Mesodermal cell (in vitro differentiated cells): ENCODE results near the gene ACOX3.
"Not testable (repeated sequence)": the region's sequence is repeated elsewhere in the genome, so short reads cannot be mapped to it uniquely, and the experiment has no call there.

Experiments
- H3K27ac ChIP-seq: 2 replicates; pipeline ENCODE4 v1.7.0; 2013; ENCODE audit warnings: mild to moderate bottlenecking, low read depth, low read length, moderate library complexity; ENCODE audit not compliant: severe bottlenecking
- H3K36me3 ChIP-seq: 2 replicates; pipeline ENCODE4 v1.7.1; 2013; ENCODE audit warnings: mild to moderate bottlenecking, low read length, moderate library complexity; ENCODE audit not compliant: control insufficient read depth, insufficient read depth
- H3K4me1 ChIP-seq: one replicate; pipeline ENCODE4 v1.7.1; 2013; ENCODE audit warnings: mild to moderate bottlenecking, low read length; ENCODE audit not compliant: insufficient read depth, control insufficient read depth, poor library complexity, severe bottlenecking
- H3K4me3 ChIP-seq: 2 replicates; pipeline ENCODE4 v1.7.0; 2013; ENCODE audit warnings: low read length, control low read depth, mild to moderate bottlenecking; ENCODE audit not compliant: insufficient read depth, poor library complexity, severe bottlenecking; ENCODE audit errors: extremely low read depth
- H3K9me3 ChIP-seq: 2 replicates; pipeline ENCODE4 v1.7.1; 2013; ENCODE audit warnings: mild to moderate bottlenecking, low read length, moderate library complexity; ENCODE audit not compliant: control insufficient read depth
- WGBS, 2 experiments: methylation state at CpG; one replicate each; pipeline ENCODE4 v1.1.5; 2013; ENCODE audit warnings: missing lambda C conversion rate in 2 of 2; ENCODE audit not compliant: insufficient coverage in 2 of 2; 5-methylcytosine and 5-hydroxymethylcytosine counted together

ACOX3 gene

DNA sequence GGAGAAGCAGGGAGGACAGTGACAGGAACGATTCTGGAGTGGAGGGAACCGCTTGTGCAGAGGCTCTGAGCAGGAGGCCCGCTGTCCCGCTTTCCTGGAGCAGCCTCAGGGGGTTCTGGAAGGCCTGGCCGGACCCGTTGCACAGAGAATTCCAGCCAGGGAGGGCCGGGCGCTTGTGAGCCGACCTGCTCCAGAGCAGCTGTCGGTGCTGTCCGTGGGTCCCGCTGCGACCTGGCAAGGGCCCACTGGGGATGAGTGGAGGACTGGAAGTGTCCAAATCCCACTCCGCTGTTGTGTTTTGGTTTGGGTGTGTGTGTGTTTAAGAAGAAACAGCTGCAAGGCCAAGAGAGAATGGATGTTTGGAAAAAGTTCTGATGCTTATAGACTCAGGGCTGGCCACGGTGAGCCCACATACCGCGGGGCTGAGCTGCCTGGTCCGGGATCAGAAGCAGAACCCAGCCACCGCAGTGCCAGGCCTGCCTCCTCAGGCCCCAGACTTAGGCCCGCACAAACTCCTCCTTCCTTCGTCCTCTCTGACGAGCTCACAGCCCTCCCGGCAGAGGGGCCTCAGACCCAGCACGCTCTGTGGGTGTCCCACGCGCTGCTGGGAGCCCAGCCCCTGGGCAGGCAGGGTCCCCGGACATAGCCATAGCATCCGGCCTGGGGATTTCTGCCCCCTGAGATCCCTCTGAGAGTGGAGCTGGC, 97.1 kb downstream of the ACOX3 start:
- Histone ChIP-seq H3K9me3 (no peaks in the 10 kb centered on the region), H3K36me3 (no peaks in the 10 kb centered on the region), H3K27ac (no peak overlapping the region), H3K4me1 (no peaks in the 10 kb centered on the region), H3K4me3 (no peak overlapping the region)
- WGBS, 2 experiments: 93 to 94% methylated on average over 25 to 26 of the region's 28 CpGs

DNA sequence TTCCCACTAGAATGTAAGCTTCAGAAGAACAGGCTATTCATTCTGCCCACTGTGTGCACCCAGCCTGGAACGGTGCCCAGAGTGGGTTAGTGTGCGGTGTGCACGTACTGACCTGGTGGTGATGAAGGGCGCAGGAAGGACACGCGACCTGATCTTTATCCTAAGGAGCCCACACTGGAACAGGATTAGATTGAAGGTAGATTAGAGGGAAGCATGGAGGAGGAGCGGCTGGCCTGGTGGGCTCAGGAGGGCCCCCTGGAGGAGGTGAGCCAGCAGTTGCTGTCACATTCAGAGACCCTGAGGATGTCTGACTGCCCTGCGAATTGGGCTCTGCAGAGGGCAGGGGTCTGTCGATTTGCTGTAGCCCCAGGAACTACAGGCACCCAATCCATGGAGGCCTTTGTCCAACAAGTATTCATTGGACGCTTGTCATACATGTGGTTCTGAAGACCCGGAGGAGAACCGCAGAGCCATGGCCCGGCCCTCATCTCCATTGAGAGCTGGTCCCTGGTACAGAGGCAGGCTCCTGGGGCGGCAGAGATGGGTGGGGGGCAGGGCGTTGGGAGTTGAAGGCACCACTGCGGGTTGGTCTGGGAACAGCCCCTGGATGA, 97.8 kb downstream of the ACOX3 start:
- H3K36me3 ChIP-seq: no peaks in the 10 kb centered on the region
- H3K4me1 ChIP-seq: no peaks in the 10 kb centered on the region
- H3K9me3 ChIP-seq: no peaks in the 10 kb centered on the region
- no peak overlapping the region for H3K4me3 ChIP-seq
- WGBS, 2 experiments: 80 to 83% methylated on average over 12 to 16 of the region's 16 CpGs
- H3K27ac ChIP-seq: no peak overlapping the region

DNA sequence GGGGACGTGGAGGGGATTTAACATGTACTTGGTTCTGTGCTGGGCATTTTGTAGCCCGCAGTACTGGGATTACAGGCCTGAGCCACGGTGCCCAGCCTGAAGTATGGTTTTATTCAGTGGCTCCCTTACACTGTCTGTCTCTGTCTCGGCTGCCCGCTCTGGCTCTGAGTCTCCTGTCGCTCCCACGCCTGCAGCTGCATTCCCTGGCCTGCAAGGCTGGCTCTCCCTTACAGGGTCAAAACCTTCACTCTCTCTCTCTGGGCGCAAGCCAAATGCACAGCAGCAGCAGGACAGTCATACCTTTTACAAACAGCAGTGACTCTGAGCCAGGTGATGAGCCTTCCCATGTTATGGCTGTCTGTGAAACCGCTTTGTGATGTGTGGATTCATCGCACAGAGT, 98.8 kb downstream of the ACOX3 start:
- WGBS, 2 experiments: 97 to 98% methylated on average over 9 to 10 of the region's 10 CpGs
- no peaks in the 10 kb centered on the region for H3K36me3 ChIP-seq
- H3K27ac ChIP-seq: no peak overlapping the region
- H3K4me3 ChIP-seq: no peak overlapping the region
- H3K9me3 ChIP-seq: peaks cover 2% of the 10 kb centered on the region
- no peaks in the 10 kb centered on the region for H3K4me1 ChIP-seq

DNA sequence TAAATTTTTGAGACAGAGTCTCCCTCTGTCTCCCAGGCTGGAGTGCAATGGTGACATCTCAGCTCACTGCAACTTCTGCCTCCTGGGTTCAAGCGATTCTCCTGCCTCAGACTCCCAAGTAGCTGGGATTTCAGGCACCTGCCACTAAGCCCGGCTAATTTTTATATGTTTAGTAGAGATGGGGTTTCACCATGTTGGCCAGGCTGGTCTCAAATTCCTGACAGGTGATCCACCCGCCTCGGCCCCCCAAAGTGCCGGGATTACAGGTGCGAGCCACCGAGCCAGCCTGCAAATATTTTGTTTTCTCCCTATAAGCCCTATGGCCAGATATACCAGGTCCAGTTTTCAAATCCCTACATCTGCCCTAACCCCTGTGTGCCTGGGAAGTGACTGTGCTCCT, 99.2 kb downstream of the ACOX3 start:
- H3K27ac ChIP-seq, H3K4me3 ChIP-seq, H3K4me1 ChIP-seq, H3K9me3 ChIP-seq, H3K36me3 ChIP-seq: not testable (repeated sequence)
- WGBS, 2 experiments: 95 to 100% methylated on average over 4 to 5 of the region's 7 CpGs

DNA sequence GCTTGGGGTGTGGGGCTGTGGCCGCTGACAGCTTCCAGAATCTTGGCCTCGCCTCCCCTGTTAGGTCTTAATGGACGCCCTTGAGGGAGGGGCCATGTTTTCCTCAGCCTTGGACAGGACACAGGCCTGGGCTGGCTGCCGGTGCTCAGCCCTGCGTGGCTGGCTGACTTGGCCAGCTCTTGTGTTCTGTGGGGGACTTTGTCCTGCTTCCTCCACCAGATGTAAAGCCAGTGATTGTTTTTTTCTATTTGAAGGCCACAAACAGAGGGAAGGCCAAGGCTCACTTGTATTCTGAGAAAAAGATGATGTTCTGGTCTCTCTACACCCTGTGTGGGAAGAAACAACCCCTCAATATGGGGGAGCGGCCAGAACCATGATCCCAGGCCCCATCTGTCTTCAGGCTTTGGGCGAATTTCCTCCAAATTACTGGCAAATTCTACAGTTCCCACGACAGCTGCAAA, 99.7 kb downstream of the ACOX3 start:
- H3K36me3 ChIP-seq: no peaks in the 10 kb centered on the region
- no peaks in the 10 kb centered on the region for H3K4me1 ChIP-seq
- H3K9me3 ChIP-seq: peaks cover 7% of the 10 kb centered on the region
- 79 to 88% methylated on average over 5 to 7 of the region's 8 CpGs for WGBS, 2 experiments
- H3K27ac ChIP-seq: no peak overlapping the region
- H3K4me3 ChIP-seq: no peak overlapping the region

DNA sequence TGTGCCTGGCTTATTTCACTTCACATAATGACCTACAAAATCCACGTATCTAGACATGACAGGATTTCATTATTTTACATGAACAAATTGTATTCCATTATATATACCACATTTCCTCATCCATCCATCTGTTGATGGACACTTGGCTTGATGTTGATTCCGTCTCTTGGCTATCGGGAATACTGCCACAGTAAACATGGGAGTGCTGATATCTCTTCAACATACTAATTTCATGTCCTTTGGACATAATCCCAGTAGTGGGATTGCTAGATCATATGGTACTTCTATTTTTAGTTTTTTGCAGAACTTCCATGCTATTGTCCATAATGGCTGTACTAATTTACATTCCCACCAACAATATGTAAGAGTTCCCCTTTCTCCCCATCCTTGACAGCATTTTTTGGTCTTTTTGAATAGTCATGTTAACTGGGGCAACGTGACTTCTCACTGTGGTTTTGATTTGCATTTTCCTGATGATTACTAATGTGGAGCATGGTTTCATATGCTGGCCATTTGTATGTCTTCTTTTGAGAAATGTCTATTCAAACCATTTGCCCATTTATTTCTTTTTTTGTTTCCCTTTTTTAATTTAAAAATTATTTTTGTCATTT, 102.1 kb downstream of the ACOX3 start:
- H3K4me1 ChIP-seq: no peaks in the 10 kb centered on the region
- H3K4me3 ChIP-seq: no peak overlapping the region
- WGBS, 2 experiments: 91 to 100% methylated on average over 2 to 3 of the region's 4 CpGs
- peaks cover 7% of the 10 kb centered on the region for H3K9me3 ChIP-seq
- H3K27ac ChIP-seq: no peak overlapping the region
- H3K36me3 ChIP-seq: no peaks in the 10 kb centered on the region

DNA sequence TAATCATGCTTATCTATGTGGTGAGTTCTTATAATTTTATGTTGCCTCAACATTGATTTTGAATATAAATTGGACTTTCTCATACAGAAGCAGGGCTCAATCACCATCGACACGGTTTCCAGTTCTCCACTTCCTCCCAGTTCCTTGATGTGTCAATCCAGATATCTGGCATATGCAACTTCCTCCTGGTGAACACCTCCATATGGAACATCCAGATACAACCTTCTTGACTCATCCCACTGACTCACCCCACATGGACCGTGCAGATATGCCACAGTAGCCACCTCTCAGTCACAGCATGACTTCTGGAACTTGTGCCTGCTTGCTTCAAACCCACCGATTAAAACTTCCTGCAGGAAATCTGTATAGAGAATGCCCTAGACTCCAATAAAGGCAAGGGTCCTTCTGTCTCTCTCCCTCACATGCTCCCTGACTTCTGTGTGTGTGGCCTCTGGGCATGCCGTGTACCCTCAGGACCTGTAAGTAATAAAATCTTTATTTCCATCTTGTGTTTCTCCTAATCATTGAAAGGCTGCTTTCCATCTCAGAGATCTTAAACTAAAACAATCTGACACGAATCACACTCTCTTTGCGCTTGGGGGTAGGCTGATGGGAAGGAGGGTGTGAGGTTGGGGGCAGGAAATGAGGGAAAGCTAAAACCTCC, 104.0 kb downstream of the ACOX3 start:
- WGBS, 2 experiments: 90 to 92% methylated on average over 4 to 5 of the region's 7 CpGs
- no peak overlapping the region for H3K27ac ChIP-seq
- peaks cover 7% of the 10 kb centered on the region for H3K9me3 ChIP-seq
- no peaks in the 10 kb centered on the region for H3K36me3 ChIP-seq
- no peak overlapping the region for H3K4me3 ChIP-seq
- no peaks in the 10 kb centered on the region for H3K4me1 ChIP-seq

DNA sequence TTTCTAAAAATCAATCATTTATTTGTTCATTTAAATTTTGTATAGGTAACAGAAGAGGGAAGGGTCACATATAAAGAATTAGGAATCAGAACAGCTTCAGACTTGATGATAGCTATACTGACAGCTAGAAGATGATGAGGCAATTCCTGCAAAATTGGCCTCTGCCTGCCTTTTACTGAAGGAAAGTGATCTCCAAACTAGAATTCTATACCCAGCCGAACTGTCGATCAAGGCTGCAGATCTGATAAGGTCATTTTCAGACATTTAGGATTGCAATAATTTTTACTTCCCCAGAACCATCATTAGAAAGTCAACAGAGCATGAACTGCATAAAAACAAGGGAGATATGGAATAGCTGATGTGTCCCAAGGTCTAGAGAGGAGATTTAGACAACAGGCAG, 104.7 kb downstream of the ACOX3 start:
- Histone ChIP-seq H3K4me3 (no peak overlapping the region), H3K36me3 (no peaks in the 10 kb centered on the region), H3K27ac (no peak overlapping the region), H3K4me1 (no peaks in the 10 kb centered on the region), H3K9me3 (peaks cover 7% of the 10 kb centered on the region)
- WGBS, 2 experiments: no CpG with 5 or more reads among the region's 2 CpGs

DNA sequence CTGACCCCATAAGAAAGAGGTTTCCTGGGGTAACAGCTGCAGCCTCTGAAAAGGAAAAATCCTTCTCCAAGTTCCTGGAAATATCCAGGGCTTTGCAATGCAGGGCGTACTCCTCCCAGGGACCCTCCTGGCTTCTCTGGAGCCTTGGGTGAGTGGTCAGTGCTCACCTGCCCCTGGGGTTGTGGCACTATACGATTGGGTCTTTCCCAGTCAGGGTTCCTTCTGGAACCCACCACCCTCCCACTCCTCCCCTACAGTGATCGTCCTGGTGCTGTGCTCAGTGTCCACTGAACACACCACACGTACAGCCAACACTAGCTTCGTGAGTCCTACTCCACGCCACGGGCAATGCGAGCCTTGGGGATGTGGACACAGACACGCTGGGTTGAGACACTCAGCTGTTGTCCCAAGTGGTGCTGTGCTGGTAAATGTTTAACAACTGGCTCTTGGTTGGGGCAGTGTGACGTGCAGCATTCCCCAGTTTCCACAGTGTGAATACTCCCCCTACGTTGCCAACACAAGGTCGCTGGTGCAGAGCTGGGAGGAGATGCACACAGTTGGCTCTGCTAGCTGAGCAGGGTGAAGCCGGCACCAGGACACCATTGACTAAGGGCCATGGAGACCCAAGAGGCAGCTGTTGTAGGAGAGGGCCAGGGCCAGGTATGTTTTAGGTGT, 105.6 kb downstream of the ACOX3 start:
- Histone ChIP-seq H3K9me3 (peaks cover 7% of the 10 kb centered on the region), H3K36me3 (no peaks in the 10 kb centered on the region), H3K4me3 (no peak overlapping the region), H3K4me1 (no peaks in the 10 kb centered on the region), H3K27ac (no peak overlapping the region)
- WGBS, 2 experiments: 93 to 94% methylated on average over 6 to 10 of the region's 13 CpGs

DNA sequence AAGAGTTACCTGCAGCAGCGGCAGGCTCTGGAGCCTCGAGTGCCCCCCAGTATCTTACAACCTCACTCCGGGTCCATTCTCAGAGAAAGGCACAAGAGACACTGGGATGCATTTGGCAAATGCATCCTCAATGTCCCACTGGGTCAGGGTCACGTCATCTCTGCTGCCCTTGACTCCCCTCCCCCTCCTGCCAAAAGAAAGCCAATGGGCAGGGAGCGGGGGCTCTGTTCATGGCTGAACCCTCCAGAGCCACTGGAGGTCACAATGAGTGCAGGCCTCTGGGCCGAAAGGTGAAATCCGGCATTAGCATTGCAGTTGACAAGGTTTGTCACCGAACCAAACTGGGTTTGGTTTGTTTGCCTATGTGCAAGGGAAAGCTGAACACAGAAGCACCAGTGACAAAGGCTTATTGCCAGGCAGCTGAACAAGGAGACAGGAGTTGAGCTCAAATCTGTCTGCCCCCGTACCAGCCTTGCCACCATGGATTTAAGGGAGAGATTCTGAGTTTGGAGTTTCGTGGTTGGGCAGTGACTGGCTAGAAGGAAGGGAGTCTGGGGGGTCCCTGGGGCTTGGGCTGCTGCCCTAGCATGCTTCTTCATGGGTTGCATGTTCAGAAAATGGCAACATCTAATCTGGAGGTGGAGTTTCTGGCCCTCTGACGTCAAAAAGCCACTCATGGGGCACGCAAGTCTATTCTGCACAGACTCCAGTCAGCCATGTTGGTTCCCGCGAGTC, 106.6 kb downstream of the ACOX3 start:
- no peak overlapping the region for H3K4me3 ChIP-seq
- no peaks in the 10 kb centered on the region for H3K36me3 ChIP-seq
- H3K9me3 ChIP-seq: peaks cover 7% of the 10 kb centered on the region
- H3K27ac ChIP-seq: no peak overlapping the region
- H3K4me1 ChIP-seq: no peaks in the 10 kb centered on the region
- WGBS, 2 experiments: 80 to 82% methylated on average over 12 to 13 of the region's 14 CpGs
